Measurements from ENCODE around the gene FGF14. TPM values are rescaled to one million over a fixed set of nuclear protein-coding genes. Genes with fewer than 3 reads are reported as not detected.

The FGF14 gene
- polyA plus RNA-seq, 2 donors: 0.04 to 0.29 TPM

- Histone ChIP-seq H3K4me3 (ENCODE audit: low read depth in 1 of 2, low read length in 2 of 2) (peak overlapping the region; percentile 44 to 65), H3K9me3 (ENCODE audit: control insufficient read depth in 2 of 2, insufficient read depth in 1 of 2, low read depth in 1 of 2, low read length in 1 of 2) (no peaks in the 10 kb centered on the region), H3K4me1 (ENCODE audit: control insufficient read depth in 2 of 2, insufficient read depth in 2 of 2, low read length in 1 of 2) (peaks cover 0 to 8% of the 10 kb centered on the region in 2 donors), H3K27ac (ENCODE audit: low read depth in 2 of 2, low read length in 1 of 2) (peak overlapping the region; percentile 28 to 52), H3K36me3 (ENCODE audit: control insufficient read depth in 2 of 2, insufficient read depth in 2 of 2, low read length in 1 of 2) (no peaks in the 10 kb centered on the region), H3K27me3 (ENCODE audit: control insufficient read depth in 1 of 2, insufficient read depth in 2 of 2, low read length in 2 of 2) (no peaks in the 10 kb centered on the region)
- 1 to 2% methylated on average over 53 to 58 of the region's 58 CpGs for WGBS, 2 donors
These were observed 1.8 kb downstream of the FGF14 start for GRCh38 chr13:102399791-102400674.

- no peak overlapping the region for H3K27ac ChIP-seq (ENCODE audit: low read depth in 2 of 2, low read length in 1 of 2)
- no peaks in the 10 kb centered on the region for H3K36me3 ChIP-seq (ENCODE audit: control insufficient read depth in 2 of 2, insufficient read depth in 2 of 2, low read length in 1 of 2)
- no peaks in the 10 kb centered on the region for H3K9me3 ChIP-seq (ENCODE audit: control insufficient read depth in 2 of 2, insufficient read depth in 1 of 2, low read depth in 1 of 2, low read length in 1 of 2)
- no peak overlapping the region for H3K4me3 ChIP-seq (ENCODE audit: low read depth in 1 of 2, low read length in 2 of 2)
- 87 to 94% methylated on average over 2 of the region's 2 CpGs for WGBS, 2 donors
- H3K4me1 ChIP-seq (ENCODE audit: control insufficient read depth in 2 of 2, insufficient read depth in 2 of 2, low read length in 1 of 2): peaks cover 2 to 9% of the 10 kb centered on the region in 2 donors
- H3K27me3 ChIP-seq (ENCODE audit: control insufficient read depth in 1 of 2, insufficient read depth in 2 of 2, low read length in 2 of 2): no peaks in the 10 kb centered on the region
These were observed 5.9 kb downstream of the FGF14 start for GRCh38 chr13:102395939-102396338.

GRCh38 chr13:102395174-102395573 lies 6.7 kb downstream of the FGF14 start:
- Histone ChIP-seq H3K36me3 (ENCODE audit: control insufficient read depth in 2 of 2, insufficient read depth in 2 of 2, low read length in 1 of 2) (no peaks in the 10 kb centered on the region), H3K27ac (ENCODE audit: low read depth in 2 of 2, low read length in 1 of 2) (peak overlapping the region in 1 of 2 donors; percentile 36), H3K4me1 (ENCODE audit: control insufficient read depth in 2 of 2, insufficient read depth in 2 of 2, low read length in 1 of 2) (peaks cover 2 to 5% of the 10 kb centered on the region in 2 donors), H3K27me3 (ENCODE audit: control insufficient read depth in 1 of 2, insufficient read depth in 2 of 2, low read length in 2 of 2) (no peaks in the 10 kb centered on the region), H3K9me3 (ENCODE audit: control insufficient read depth in 2 of 2, insufficient read depth in 1 of 2, low read depth in 1 of 2, low read length in 1 of 2) (no peaks in the 10 kb centered on the region), H3K4me3 (ENCODE audit: low read depth in 1 of 2, low read length in 2 of 2) (peak overlapping the region in 1 of 2 donors; percentile 72)
- WGBS, 2 donors: 82 to 86% methylated on average over 10 of the region's 10 CpGs

- H3K27ac ChIP-seq (ENCODE audit: low read depth in 2 of 2, low read length in 1 of 2): peak overlapping the region; percentile 61 to 81
- H3K4me1 ChIP-seq (ENCODE audit: control insufficient read depth in 2 of 2, insufficient read depth in 2 of 2, low read length in 1 of 2): peaks cover 2 to 3% of the 10 kb centered on the region in 2 donors
- no peaks in the 10 kb centered on the region for H3K27me3 ChIP-seq (ENCODE audit: control insufficient read depth in 1 of 2, insufficient read depth in 2 of 2, low read length in 2 of 2)
- WGBS, 2 donors: 1% methylated on average over 70 to 72 of the region's 72 CpGs
- no peaks in the 10 kb centered on the region for H3K36me3 ChIP-seq (ENCODE audit: control insufficient read depth in 2 of 2, insufficient read depth in 2 of 2, low read length in 1 of 2)
- peak overlapping the region; percentile 72 to 80 for H3K4me3 ChIP-seq (ENCODE audit: low read depth in 1 of 2, low read length in 2 of 2)
- H3K9me3 ChIP-seq (ENCODE audit: control insufficient read depth in 2 of 2, insufficient read depth in 1 of 2, low read depth in 1 of 2, low read length in 1 of 2): no peaks in the 10 kb centered on the region
These were observed 7.4 kb downstream of the FGF14 start for GRCh38 chr13:102394158-102395053.

GRCh38 chr13:102392481-102393209 lies 9.2 kb downstream of the FGF14 start:
- Histone ChIP-seq H3K4me1 (ENCODE audit: control insufficient read depth in 2 of 2, insufficient read depth in 2 of 2, low read length in 1 of 2) (peaks cover 2 to 3% of the 10 kb centered on the region in 2 donors), H3K27me3 (ENCODE audit: control insufficient read depth in 1 of 2, insufficient read depth in 2 of 2, low read length in 2 of 2) (no peaks in the 10 kb centered on the region), H3K9me3 (ENCODE audit: control insufficient read depth in 2 of 2, insufficient read depth in 1 of 2, low read depth in 1 of 2, low read length in 1 of 2) (no peaks in the 10 kb centered on the region), H3K27ac (ENCODE audit: low read depth in 2 of 2, low read length in 1 of 2) (no peak overlapping the region), H3K4me3 (ENCODE audit: low read depth in 1 of 2, low read length in 2 of 2) (no peak overlapping the region), H3K36me3 (ENCODE audit: control insufficient read depth in 2 of 2, insufficient read depth in 2 of 2, low read length in 1 of 2) (no peaks in the 10 kb centered on the region)
- WGBS, 2 donors: 73% methylated on average over 7 of the region's 7 CpGs

- Histone ChIP-seq H3K27me3 (ENCODE audit: control insufficient read depth in 1 of 2, insufficient read depth in 2 of 2, low read length in 2 of 2) (no peaks in the 10 kb centered on the region), H3K9me3 (ENCODE audit: control insufficient read depth in 2 of 2, insufficient read depth in 1 of 2, low read depth in 1 of 2, low read length in 1 of 2) (no peaks in the 10 kb centered on the region), H3K36me3 (ENCODE audit: control insufficient read depth in 2 of 2, insufficient read depth in 2 of 2, low read length in 1 of 2) (no peaks in the 10 kb centered on the region), H3K27ac (ENCODE audit: low read depth in 2 of 2, low read length in 1 of 2) (no peak overlapping the region), H3K4me3 (ENCODE audit: low read depth in 1 of 2, low read length in 2 of 2) (no peak overlapping the region), H3K4me1 (ENCODE audit: control insufficient read depth in 2 of 2, insufficient read depth in 2 of 2, low read length in 1 of 2) (no peaks in the 10 kb centered on the region)
- WGBS, 2 donors: 75 to 78% methylated on average over 5 of the region's 5 CpGs
These were observed 15.4 kb downstream of the FGF14 start for GRCh38 chr13:102386461-102386860.

- H3K27ac ChIP-seq (ENCODE audit: low read depth in 2 of 2, low read length in 1 of 2): no peak overlapping the region
- H3K4me1 ChIP-seq (ENCODE audit: control insufficient read depth in 2 of 2, insufficient read depth in 2 of 2, low read length in 1 of 2): no peaks in the 10 kb centered on the region
- H3K9me3 ChIP-seq (ENCODE audit: control insufficient read depth in 2 of 2, insufficient read depth in 1 of 2, low read depth in 1 of 2, low read length in 1 of 2): no peaks in the 10 kb centered on the region
- H3K27me3 ChIP-seq (ENCODE audit: control insufficient read depth in 1 of 2, insufficient read depth in 2 of 2, low read length in 2 of 2): no peaks in the 10 kb centered on the region
- 73 to 75% methylated on average over 1 of the region's 1 CpG for WGBS, 2 donors
- H3K36me3 ChIP-seq (ENCODE audit: control insufficient read depth in 2 of 2, insufficient read depth in 2 of 2, low read length in 1 of 2): no peaks in the 10 kb centered on the region
- no peak overlapping the region for H3K4me3 ChIP-seq (ENCODE audit: low read depth in 1 of 2, low read length in 2 of 2)
These were observed 21.8 kb downstream of the FGF14 start for GRCh38 chr13:102380012-102380411.

GRCh38 chr13:102376318-102376717 lies 25.5 kb downstream of the FGF14 start:
- Histone ChIP-seq H3K27me3 (ENCODE audit: control insufficient read depth in 1 of 2, insufficient read depth in 2 of 2, low read length in 2 of 2) (no peaks in the 10 kb centered on the region), H3K9me3 (ENCODE audit: control insufficient read depth in 2 of 2, insufficient read depth in 1 of 2, low read depth in 1 of 2, low read length in 1 of 2) (no peaks in the 10 kb centered on the region), H3K4me3 (ENCODE audit: low read depth in 1 of 2, low read length in 2 of 2) (no peak overlapping the region), H3K27ac (ENCODE audit: low read depth in 2 of 2, low read length in 1 of 2) (no peak overlapping the region), H3K4me1 (ENCODE audit: control insufficient read depth in 2 of 2, insufficient read depth in 2 of 2, low read length in 1 of 2) (no peaks in the 10 kb centered on the region), H3K36me3 (ENCODE audit: control insufficient read depth in 2 of 2, insufficient read depth in 2 of 2, low read length in 1 of 2) (no peaks in the 10 kb centered on the region)
- 88 to 92% methylated on average over 1 of the region's 1 CpG for WGBS, 2 donors

GRCh38 chr13:102374726-102375125 lies 27.1 kb downstream of the FGF14 start:
- no peaks in the 10 kb centered on the region for H3K9me3 ChIP-seq (ENCODE audit: control insufficient read depth in 2 of 2, insufficient read depth in 1 of 2, low read depth in 1 of 2, low read length in 1 of 2)
- no peak overlapping the region for H3K27ac ChIP-seq (ENCODE audit: low read depth in 2 of 2, low read length in 1 of 2)
- no peak overlapping the region for H3K4me3 ChIP-seq (ENCODE audit: low read depth in 1 of 2, low read length in 2 of 2)
- 88 to 92% methylated on average over 1 of the region's 1 CpG for WGBS, 2 donors
- no peaks in the 10 kb centered on the region for H3K4me1 ChIP-seq (ENCODE audit: control insufficient read depth in 2 of 2, insufficient read depth in 2 of 2, low read length in 1 of 2)
- H3K27me3 ChIP-seq (ENCODE audit: control insufficient read depth in 1 of 2, insufficient read depth in 2 of 2, low read length in 2 of 2): no peaks in the 10 kb centered on the region
- no peaks in the 10 kb centered on the region for H3K36me3 ChIP-seq (ENCODE audit: control insufficient read depth in 2 of 2, insufficient read depth in 2 of 2, low read length in 1 of 2)
